Esophagus mucosa (tissue), 1 donor: ENCODE data around the gene LMTK2. TPM values are rescaled to one million over a fixed set of nuclear protein-coding genes. Genes with fewer than 3 reads are reported as not detected.
A peak's percentile ranks its signal among the peaks of the same experiment; 100 is the strongest.

Source experiments
- ATAC-seq: fragments of 200-7000 bp; cut with Tn5 transposase; one replicate; pipeline ENCODE4 v1.9.1; 2020
- total RNA-seq: library from RNA; stranded (reverse); gene quantifications from one replicate; pipeline ENCODE4 v1.2.4, GENCODE V29; 2023
- donor health status: DM: yes; HTN: yes; CAD: no.

The LMTK2 gene
- total RNA-seq, 1 donor from 2014 or later, result 17.5 TPM

- no peak for ATAC-seq
These were observed 32.0 kb downstream of the LMTK2 start for GRCh38 chr7:98138672-98139071.

- no peak for ATAC-seq
These were observed 36.0 kb downstream of the LMTK2 start for GRCh38 chr7:98142658-98143057.

DNA sequence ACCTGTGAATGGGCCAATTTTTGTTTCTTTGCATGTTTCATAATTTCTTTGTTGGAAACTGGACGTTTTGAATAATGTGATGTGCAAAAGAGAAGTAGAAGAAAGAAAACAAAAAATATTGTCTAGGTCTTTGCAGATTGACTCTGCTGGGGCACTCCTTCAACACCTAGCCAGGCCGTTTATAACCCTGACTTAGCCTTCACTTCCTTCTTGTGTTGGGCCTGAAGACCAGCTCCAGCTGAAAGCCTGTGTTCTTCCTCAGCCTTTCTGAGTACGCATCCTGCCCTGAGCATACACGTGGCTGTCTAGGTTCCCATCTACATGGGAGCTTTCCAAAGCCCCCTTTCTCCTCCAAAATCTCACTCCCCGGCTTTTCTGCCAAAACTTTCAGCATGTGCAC, 41.9 kb downstream of the LMTK2 start:
- no peak for ATAC-seq

- ATAC-seq, result no peak
These were observed 42.5 kb downstream of the LMTK2 start for GRCh38 chr7:98149116-98149692.

GRCh38 chr7:98151884-98152283, 45.2 kb downstream of the LMTK2 start:
- no peak for ATAC-seq

DNA sequence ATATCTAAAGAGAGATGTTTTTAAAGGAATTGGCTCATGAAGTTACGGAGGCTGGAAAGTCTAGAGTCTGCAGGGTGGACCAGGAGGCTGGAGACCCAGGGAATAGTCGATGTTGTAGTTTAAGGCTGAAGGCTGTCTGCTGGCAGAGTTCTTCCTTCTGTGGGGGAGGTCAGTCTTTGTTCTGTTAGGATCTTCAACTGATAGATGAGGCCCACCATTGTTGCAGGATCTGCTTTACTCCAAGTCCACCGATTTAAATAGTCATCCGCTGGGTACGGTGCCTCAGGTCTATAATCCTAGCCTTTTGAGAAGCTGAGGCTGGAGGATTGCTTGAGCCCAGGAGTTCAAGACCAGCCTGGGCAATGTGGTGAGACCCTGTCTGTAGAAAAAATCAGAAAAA, 50.0 kb downstream of the LMTK2 start:
- ATAC-seq, result no peak

DNA sequence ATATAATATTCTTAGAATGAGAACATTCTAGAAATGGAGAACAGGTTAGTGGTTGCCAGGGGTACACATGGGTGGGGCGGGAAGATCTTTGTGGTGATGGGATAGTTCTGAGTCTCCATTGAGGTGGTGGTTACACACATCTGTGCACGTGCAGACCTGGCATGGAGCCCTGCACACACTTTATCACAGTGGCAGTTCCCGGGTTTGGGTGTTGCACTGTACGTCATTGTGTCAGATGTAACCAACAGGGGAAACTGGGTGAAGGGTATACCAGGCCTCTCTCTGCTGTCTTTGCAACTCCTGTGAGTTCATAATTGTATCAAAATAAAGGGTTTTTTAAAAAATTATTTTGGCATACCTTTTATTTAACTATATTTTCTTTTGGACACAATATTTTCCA, 51.1 kb downstream of the LMTK2 start:
- no peak for ATAC-seq

DNA sequence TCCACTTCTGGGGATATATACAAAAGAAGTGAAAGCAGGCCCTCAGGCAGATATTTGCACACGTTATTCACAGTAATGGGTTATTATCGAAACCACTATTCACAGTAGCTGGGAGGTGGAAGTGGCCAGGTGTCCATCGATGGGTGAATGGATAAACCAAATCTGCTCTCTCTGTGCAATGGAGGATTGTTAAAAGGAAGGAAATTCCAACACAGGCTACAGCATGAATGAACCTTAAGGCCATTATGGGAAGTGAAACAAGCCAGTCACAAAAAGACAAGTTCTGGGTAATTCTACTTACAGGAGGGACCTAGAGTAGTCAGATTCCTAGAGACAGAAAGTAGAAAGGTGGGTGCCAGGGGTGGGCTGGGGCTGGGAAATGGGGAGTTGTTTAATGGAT, 56.1 kb downstream of the LMTK2 start:
- ATAC-seq, result no peak

DNA sequence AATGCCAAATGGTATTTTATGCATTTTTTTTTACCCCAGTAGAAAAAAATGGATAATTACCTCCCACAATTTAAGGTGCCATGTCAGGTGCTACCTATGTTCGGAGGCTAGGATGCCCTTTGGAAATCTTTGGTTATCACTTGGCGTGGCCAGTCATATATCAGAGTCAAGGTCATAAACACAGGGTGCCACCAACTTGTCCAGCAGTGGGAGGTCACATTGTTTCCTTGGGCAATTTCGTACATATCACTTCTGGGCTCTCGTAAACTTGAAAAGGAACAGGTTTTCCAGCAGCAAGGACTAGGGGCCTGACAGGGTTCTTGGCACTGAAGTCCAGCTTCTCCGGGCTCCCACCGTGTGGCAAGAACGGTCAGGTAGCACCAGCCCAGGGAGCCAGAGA, 56.6 kb downstream of the LMTK2 start:
- ATAC-seq, result no peak

DNA sequence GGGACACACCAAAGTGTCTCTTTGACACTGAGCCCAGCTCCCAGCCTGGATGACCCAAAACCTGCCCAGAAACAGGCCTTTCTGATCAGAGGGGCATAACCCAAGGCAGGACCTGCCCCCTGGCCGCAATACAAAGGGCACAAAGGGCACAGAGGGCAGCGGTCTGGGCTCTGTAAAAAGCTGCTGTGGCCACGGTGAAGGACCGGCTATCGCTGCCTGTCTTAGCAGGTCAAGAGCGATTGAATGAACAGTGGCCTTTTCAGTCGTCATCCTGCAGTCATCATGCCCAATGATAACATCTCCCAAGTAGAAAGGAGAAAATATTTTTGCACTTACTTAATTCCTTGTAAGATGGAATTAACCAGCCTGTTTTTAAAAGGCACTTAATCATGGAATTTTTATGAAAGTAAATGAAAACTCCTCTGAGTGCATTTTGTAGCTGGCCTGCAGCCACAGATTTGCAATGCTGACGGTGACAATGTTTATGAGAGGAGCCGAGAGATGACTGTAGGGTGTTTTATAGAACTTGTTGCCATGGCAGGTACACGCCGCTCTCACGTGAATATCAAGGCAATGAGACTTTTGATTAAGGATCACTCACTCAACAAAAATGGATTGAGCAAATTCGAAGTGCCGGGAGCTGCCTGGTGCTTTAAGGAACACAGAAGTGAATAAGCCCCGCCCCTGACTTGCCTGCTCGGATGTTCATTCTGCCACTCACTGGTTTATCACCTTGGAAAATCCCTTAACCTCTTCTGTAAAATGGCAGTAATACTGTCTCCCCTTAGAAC, 57.2 kb downstream of the LMTK2 start:
- no peak for ATAC-seq

- ATAC-seq, result peak; percentile 52
These were observed 59.4 kb downstream of the LMTK2 start for GRCh38 chr7:98165827-98166667.

- no peak for ATAC-seq
These were observed 60.0 kb downstream of the LMTK2 start for GRCh38 chr7:98166668-98166970.

DNA sequence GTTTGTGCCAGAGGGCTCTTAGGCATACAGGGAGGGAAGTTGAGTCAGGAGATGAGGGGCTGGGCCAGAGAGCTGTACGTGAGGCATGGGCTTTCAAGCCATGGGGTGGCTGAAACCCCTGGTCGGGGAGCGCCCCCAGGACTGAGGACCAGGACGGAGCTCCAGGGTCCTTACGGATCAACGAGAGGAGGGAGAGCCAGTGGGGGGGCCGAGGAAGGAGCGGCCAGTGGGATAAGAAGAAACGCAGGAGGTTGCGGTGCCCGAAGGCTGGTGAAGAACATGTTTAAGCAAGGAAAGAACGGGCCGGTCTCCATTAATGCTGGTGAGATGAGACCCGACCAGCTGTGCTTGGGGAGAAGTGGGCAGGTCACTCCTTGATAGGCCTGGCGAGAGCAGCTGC, 61.0 kb downstream of the LMTK2 start:
- no peak for ATAC-seq

GRCh38 chr7:98168181-98168903, 61.7 kb downstream of the LMTK2 start:
- ATAC-seq, result peak; percentile 87

DNA sequence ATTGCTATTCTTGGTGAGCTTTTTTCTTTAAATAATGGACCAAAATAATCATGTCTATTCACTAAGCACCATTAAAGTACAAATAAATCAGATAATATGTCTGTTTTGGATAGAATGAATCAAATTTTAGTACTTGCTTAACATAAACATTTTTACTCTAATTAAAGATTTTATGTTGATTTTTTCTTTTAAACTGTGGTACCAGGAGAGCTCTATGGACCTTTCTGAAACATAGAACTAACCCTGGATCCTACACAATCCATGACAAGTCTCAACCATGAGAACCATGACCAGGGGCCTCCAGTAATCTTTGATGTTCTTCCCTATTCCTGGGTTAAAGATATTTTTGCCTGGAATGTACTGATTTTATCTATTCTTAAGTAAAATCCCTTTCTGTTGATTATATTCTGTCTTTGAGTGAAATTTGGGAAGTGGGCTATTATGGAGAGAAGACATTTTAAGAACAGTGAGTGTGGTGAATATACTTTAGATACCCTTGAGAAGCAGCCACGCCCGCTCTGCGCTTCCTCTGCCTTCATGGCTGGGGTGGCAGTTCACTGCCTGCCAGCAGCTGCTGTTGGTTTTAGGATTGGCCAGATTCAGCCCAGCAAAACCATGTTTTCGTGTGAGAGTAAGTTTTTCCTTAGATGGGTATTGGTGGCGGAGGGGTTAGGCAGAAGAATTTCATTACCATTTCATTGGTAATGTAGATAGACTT, 62.4 kb downstream of the LMTK2 start:
- ATAC-seq, result no peak

GRCh38 chr7:98170966-98171365, 64.3 kb downstream of the LMTK2 start:
- ATAC-seq, result no peak

- ATAC-seq, result no peak
These were observed 64.8 kb downstream of the LMTK2 start for GRCh38 chr7:98171449-98171848.

DNA sequence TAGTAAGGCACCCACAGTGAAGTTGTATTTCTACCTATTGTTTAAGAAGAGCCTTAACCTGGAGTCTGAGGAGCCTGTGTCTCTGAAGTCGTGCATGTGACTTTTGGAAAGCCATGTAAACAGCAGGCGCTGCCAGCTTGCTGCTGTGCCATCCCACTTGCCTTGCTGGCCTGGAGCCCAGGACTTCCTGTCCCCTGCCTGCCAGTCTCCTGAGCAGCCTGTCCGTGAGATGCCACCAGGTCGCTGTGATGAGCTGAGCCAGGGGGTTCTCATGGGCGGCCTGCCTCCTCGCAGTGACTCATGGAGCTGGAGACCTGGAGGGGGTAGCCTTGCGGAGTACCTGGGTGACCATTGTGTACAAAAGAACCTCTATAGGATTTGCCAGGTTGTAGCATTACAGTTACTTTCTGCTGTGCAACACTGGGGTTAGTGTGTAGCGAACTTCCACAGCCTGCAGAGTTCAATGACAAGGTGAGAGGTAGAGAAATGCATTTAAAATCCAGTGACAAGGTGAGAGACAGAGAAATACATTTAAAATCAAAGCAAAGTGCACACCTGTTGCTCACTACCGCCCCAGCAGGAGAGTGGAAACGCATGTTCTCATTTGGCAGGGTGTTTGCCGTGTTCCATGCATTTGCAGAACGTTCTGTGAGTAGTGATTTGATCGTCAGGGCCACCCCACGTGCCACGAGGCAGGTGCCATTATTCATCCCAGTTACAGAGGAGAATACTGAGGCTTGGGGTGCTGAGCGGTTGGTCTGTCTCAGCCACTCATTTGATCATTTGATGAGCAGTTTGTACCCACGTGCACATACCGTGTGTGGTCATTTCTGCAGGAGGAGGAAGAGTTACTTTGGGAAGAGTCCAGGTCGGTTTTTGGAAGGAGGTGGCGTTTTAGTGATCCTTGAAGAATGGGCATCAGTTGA, 67.9 kb downstream of the LMTK2 start:
- no peak for ATAC-seq

DNA sequence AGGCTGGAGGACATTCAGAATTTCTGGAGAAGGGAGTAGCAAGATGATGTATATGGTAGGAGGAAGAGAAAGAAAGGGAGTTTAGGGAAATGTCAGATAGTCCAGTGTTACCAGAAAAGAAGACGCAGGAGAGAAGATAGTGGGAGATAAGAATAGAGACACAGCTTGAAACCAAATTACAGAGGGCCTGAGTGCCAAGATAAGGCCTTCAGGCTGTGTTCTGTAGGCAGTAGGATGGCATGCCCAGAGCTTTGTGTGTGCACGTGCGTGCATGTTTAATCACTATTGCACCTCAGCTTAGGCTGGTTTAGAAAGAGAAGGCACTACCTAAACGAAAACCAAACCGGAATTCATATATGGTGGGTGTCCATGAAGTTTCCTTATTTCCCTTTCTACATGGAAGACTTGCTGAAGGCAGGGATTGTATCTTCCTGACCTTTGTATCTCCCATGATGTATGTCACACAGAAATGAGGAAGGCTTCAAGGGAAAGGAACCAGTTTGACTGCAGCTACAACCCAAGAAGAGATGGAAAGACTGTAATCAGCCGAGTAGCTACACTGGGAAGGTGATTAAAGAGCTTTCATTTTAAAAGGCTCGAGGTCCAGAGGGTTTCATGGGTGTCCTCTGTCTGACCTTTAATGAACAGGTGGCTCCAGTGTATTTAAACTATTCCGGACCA, 68.7 kb downstream of the LMTK2 start:
- no peak for ATAC-seq

GRCh38 chr7:98177553-98177952, 70.9 kb downstream of the LMTK2 start:
- no peak for ATAC-seq

DNA sequence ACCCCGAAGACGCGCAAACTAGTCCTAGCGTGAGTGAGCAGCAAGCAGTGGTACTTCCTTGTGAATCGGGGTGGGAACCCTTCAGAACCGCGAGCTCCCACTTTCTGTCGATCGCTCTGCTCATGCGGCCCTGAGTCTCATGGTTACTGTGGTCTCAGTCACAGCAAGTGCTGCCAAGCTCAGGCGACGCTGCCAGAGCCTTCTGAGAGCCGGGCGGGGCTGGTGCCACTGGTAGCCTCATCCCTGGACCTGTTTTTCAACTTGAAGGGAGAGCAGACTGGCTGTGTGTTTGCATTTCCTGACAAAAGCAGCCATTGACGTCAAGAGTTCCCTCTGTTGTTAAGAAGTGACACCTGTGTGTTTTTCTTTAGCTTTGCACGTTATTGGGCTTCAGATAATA, 71.7 kb downstream of the LMTK2 start:
- peak; percentile 93 for ATAC-seq
